Loucy (cell line): ENCODE data around the gene TAAR6.

Source experiments
- H2AFZ ChIP-seq: fragments of 200-600 bp; sonication (generic); 2 replicates; pipeline ENCODE4 v1.6.0; 2016; ENCODE audit warnings: antibody characterized with exemption, mild to moderate bottlenecking, low read length, moderate library complexity
- H3F3A ChIP-seq: fragments of 200-600 bp; 2 replicates; pipeline ENCODE4 v1.6.0; 2016; ENCODE audit warnings: antibody characterized with exemption, low read depth, mild to moderate bottlenecking
- H3K27me3 ChIP-seq: fragments of 200-600 bp; sonication (generic); 2 replicates; pipeline ENCODE4 v1.6.1; 2014; ENCODE audit warnings: low read length, mild to moderate bottlenecking; ENCODE audit not compliant: insufficient read depth, poor library complexity, severe bottlenecking
- H3K36me3 ChIP-seq: fragments of 200-600 bp; sonication (generic); 2 replicates; pipeline ENCODE4 v1.6.1; 2016; ENCODE audit warnings: low read length; ENCODE audit not compliant: insufficient read depth
- H3K4me1 ChIP-seq: fragments of 200-600 bp; sonication (generic); 2 replicates; pipeline ENCODE4 v1.5.1; 2014; ENCODE audit warnings: low read length, mild to moderate bottlenecking; ENCODE audit not compliant: insufficient read depth, poor library complexity, severe bottlenecking
- H3K4me2 ChIP-seq: fragments of 200-600 bp; sonication (generic); 2 replicates; pipeline ENCODE4 v1.6.0; 2014; ENCODE audit warnings: antibody characterized with exemption, low read length, low read depth, mild to moderate bottlenecking; ENCODE audit not compliant: poor library complexity, severe bottlenecking
- H3K4me3 ChIP-seq: fragments of 200-600 bp; sonication (generic); 2 replicates; pipeline ENCODE4 v1.5.1; 2014; ENCODE audit warnings: low read length, mild to moderate bottlenecking, mixed read lengths; ENCODE audit not compliant: poor library complexity, severe bottlenecking
- H3K79me2 ChIP-seq: fragments of 200-600 bp; sonication (generic); 2 replicates; pipeline ENCODE4 v1.6.1; 2014; ENCODE audit warnings: low read length; ENCODE audit not compliant: insufficient read depth
- H3K9ac ChIP-seq: fragments of 200-600 bp; sonication (generic); 2 replicates; pipeline ENCODE4 v1.6.0; 2014; ENCODE audit warnings: mild to moderate bottlenecking, low read depth, low read length, moderate library complexity; ENCODE audit not compliant: poor library complexity, severe bottlenecking
- H3K9me2 ChIP-seq: fragments of 200-600 bp; sonication (generic); replicated peaks from 2 replicates; pipeline ENCODE4 v1.6.1; 2016; ENCODE audit warnings: low read depth, low read length, mixed read lengths
- H3K9me3 ChIP-seq: fragments of 200-600 bp; sonication (generic); 2 replicates; pipeline ENCODE4 v1.6.1; 2014; ENCODE audit warnings: mild to moderate bottlenecking, antibody characterized with exemption, low read length, low read depth; ENCODE audit not compliant: insufficient read depth
- H4K20me1 ChIP-seq: fragments of 200-600 bp; sonication (generic); 2 replicates; pipeline ENCODE4 v1.6.0; 2014; ENCODE audit warnings: antibody characterized with exemption, low read length, mild to moderate bottlenecking; ENCODE audit not compliant: insufficient read depth, poor library complexity, severe bottlenecking
- EZH2phosphoT487 ChIP-seq: fragments of 200-600 bp; IDR thresholded peaks from 2 replicates; pipeline ENCODE4 v1.6.1; 2018; ENCODE audit warnings: antibody characterized with exemption, mild to moderate bottlenecking, moderate library complexity, borderline replicate concordance
- TF ChIP-seq, protein P1 (sequence below): fragments of 200-600 bp; sonication (generic); conservative IDR thresholded peaks from 2 replicates; pipeline ENCODE4 v1.5.1; 2014; ENCODE audit warnings: mild to moderate bottlenecking, antibody characterized with exemption, low read length

Gene TAAR6

GRCh38 chr6:132584698-132585097 lies 14.6 kb downstream of the TAAR6 start:
- H3K9ac ChIP-seq: no peak overlapping the region
- H2AFZ ChIP-seq: no peak overlapping the region
- no peaks in the 10 kb centered on the region for H3K79me2 ChIP-seq
- no peaks in the 10 kb centered on the region for H4K20me1 ChIP-seq
- H3K4me2 ChIP-seq: no peak overlapping the region
- H3K9me2 ChIP-seq: no peaks in the 10 kb centered on the region
- peaks cover 4% of the 10 kb centered on the region for H3K4me1 ChIP-seq
- no peaks in the 10 kb centered on the region for H3F3A ChIP-seq
- H3K27me3 ChIP-seq: no peaks in the 10 kb centered on the region
- no peaks in the 10 kb centered on the region for H3K36me3 ChIP-seq
- H3K9me3 ChIP-seq: no peaks in the 10 kb centered on the region
- TF ChIP-seq, protein P1, sequence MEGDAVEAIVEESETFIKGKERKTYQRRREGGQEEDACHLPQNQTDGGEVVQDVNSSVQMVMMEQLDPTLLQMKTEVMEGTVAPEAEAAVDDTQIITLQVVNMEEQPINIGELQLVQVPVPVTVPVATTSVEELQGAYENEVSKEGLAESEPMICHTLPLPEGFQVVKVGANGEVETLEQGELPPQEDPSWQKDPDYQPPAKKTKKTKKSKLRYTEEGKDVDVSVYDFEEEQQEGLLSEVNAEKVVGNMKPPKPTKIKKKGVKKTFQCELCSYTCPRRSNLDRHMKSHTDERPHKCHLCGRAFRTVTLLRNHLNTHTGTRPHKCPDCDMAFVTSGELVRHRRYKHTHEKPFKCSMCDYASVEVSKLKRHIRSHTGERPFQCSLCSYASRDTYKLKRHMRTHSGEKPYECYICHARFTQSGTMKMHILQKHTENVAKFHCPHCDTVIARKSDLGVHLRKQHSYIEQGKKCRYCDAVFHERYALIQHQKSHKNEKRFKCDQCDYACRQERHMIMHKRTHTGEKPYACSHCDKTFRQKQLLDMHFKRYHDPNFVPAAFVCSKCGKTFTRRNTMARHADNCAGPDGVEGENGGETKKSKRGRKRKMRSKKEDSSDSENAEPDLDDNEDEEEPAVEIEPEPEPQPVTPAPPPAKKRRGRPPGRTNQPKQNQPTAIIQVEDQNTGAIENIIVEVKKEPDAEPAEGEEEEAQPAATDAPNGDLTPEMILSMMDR: no peak
- no peak for TF ChIP-seq EZH2phosphoT487
- no peak overlapping the region for H3K4me3 ChIP-seq

- Histone ChIP-seq H3K4me3 (no peak overlapping the region), H2AFZ (no peak overlapping the region), H3K36me3 (no peaks in the 10 kb centered on the region), H3K4me1 (peaks cover 4% of the 10 kb centered on the region), H3K4me2 (no peak overlapping the region), H3F3A (no peaks in the 10 kb centered on the region), H3K9me3 (no peaks in the 10 kb centered on the region), H3K9me2 (no peaks in the 10 kb centered on the region), H3K79me2 (no peaks in the 10 kb centered on the region), H4K20me1 (peaks cover 3% of the 10 kb centered on the region), H3K9ac (no peak overlapping the region), H3K27me3 (no peaks in the 10 kb centered on the region)
- no peak for TF ChIP-seq EZH2phosphoT487
- TF ChIP-seq, protein P1: no peak
These were observed 17.3 kb downstream of the TAAR6 start for GRCh38 chr6:132587424-132587823.

- no peak within 1 kb of the TSS for H3K4me2 ChIP-seq
- no peaks in the 10 kb centered on the region for H3K79me2 ChIP-seq
- no peak for TF ChIP-seq EZH2phosphoT487
- TF ChIP-seq, protein P1: no peak
- no peak within 1 kb of the TSS for H3K4me3 ChIP-seq
- no peaks in the 10 kb centered on the region for H3K9me2 ChIP-seq
- H2AFZ ChIP-seq: no peak within 1 kb of the TSS
- H3K36me3 ChIP-seq: no peaks in the 10 kb centered on the region
- no peaks in the 10 kb centered on the region for H3K27me3 ChIP-seq
- H3K9ac ChIP-seq: no peak within 1 kb of the TSS
- H3F3A ChIP-seq: no peaks in the 10 kb centered on the region
- peaks cover 3% of the 10 kb centered on the region for H4K20me1 ChIP-seq
- peaks cover 1% of the 10 kb centered on the region for H3K4me1 ChIP-seq
- H3K9me3 ChIP-seq: no peaks in the 10 kb centered on the region
These were observed 19.3 kb downstream of the TAAR6 start, which contains the start of gene TAAR5 for GRCh38 chr6:132589454-132589853. Gene TAAR5 (minus strand): TSS chr6:132589741. CDS start chr6:132589686, 55 bp downstream.
